ENCODE results near the gene EP400.
A peak's percentile ranks its signal among the peaks of the same experiment; 100 is the strongest.
"Not testable (repeated sequence)": the region's sequence is repeated elsewhere in the genome, so short reads cannot be mapped to it uniquely, and the experiment has no call there.

EP400 gene

GRCh38 chr12:131948713-131949430 lies 870 bp upstream of the EP400 start:
- ATAC-seq, H3K27me3 Mint-ChIP-seq, H3K9me3 Mint-ChIP-seq: not testable (repeated sequence)
- Mint-ChIP-seq H3K4me1 (peaks cover 31% of the 10 kb centered on the region), H3K4me3 (peak overlapping the region; percentile 74), H3K27ac (peak overlapping the region; percentile 84), H3K36me3 (peaks cover 20% of the 10 kb centered on the region)

- peak overlapping the region; percentile 84 for H3K27ac Mint-ChIP-seq
- peak overlapping the region; percentile 93 for H3K4me3 Mint-ChIP-seq
- H3K4me1 Mint-ChIP-seq = peaks cover 36% of the 10 kb centered on the region
- no peaks in the 10 kb centered on the region for H3K9me3 Mint-ChIP-seq
- ATAC-seq = peak; percentile 47
- no peaks in the 10 kb centered on the region for H3K27me3 Mint-ChIP-seq
- H3K36me3 Mint-ChIP-seq = peaks cover 5% of the 10 kb centered on the region
Measured at GRCh38 chr12:131950182-131950913, 606 bp downstream of the EP400 start.

DNA sequence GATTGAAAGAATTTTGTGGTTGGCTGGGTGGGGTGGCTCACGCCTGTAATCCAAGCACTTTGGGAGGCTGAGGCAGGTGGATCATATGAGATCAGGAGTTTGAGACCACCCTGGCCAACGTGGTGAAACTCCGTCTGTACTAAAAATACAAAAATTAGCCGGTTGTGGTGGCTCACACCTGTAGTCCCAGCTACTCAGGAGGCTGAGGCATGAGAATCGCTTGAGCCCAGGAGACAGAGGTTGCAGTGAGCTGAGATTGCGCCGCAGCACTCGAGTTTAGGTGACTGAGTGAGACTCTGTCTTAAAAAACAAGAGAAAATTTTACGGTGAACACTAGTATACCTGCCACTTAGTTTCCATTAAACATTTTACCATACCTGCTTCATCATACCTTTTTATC lies 4.1 kb downstream of the EP400 start:
- peaks cover 10% of the 10 kb centered on the region for H3K36me3 Mint-ChIP-seq
- not testable (repeated sequence) for H3K27ac Mint-ChIP-seq, H3K4me3 Mint-ChIP-seq

GRCh38 chr12:131954460-131954859 lies 4.7 kb downstream of the EP400 start:
- not testable (repeated sequence) for H3K27me3 Mint-ChIP-seq, H3K27ac Mint-ChIP-seq, H3K4me3 Mint-ChIP-seq, ATAC-seq, H3K9me3 Mint-ChIP-seq
- peaks cover 10% of the 10 kb centered on the region for H3K36me3 Mint-ChIP-seq
- H3K4me1 Mint-ChIP-seq = peaks cover 59% of the 10 kb centered on the region

More for the DNA sequence above, 4.1 kb downstream of the EP400 start:
- H3K27me3 Mint-ChIP-seq, ATAC-seq, H3K9me3 Mint-ChIP-seq: not testable (repeated sequence)
- peaks cover 52% of the 10 kb centered on the region for H3K4me1 Mint-ChIP-seq

- H3K27me3 Mint-ChIP-seq = no peaks in the 10 kb centered on the region
- ATAC-seq = no peak
- H3K4me3 Mint-ChIP-seq = no peak overlapping the region
- H3K4me1 Mint-ChIP-seq = peaks cover 70% of the 10 kb centered on the region
- peaks cover 24% of the 10 kb centered on the region for H3K36me3 Mint-ChIP-seq
- H3K27ac Mint-ChIP-seq = peak overlapping the region; percentile 28
- no peaks in the 10 kb centered on the region for H3K9me3 Mint-ChIP-seq
Measured at GRCh38 chr12:131959116-131959515, 9.4 kb downstream of the EP400 start.

GRCh38 chr12:131959641-131960589 lies 10.2 kb downstream of the EP400 start:
- H3K9me3 Mint-ChIP-seq = no peaks in the 10 kb centered on the region
- H3K27me3 Mint-ChIP-seq = no peaks in the 10 kb centered on the region
- peak overlapping the region; percentile 28 for H3K27ac Mint-ChIP-seq
- peaks cover 27% of the 10 kb centered on the region for H3K36me3 Mint-ChIP-seq
- ATAC-seq = no peak
- H3K4me1 Mint-ChIP-seq = peaks cover 70% of the 10 kb centered on the region
- H3K4me3 Mint-ChIP-seq = no peak overlapping the region

- not testable (repeated sequence) for ATAC-seq, H3K27ac Mint-ChIP-seq, H3K4me3 Mint-ChIP-seq, H3K27me3 Mint-ChIP-seq, H3K9me3 Mint-ChIP-seq
- H3K36me3 Mint-ChIP-seq = peaks cover 32% of the 10 kb centered on the region
- H3K4me1 Mint-ChIP-seq = peaks cover 73% of the 10 kb centered on the region
Measured at GRCh38 chr12:131960590-131961325, 11.0 kb downstream of the EP400 start.

DNA sequence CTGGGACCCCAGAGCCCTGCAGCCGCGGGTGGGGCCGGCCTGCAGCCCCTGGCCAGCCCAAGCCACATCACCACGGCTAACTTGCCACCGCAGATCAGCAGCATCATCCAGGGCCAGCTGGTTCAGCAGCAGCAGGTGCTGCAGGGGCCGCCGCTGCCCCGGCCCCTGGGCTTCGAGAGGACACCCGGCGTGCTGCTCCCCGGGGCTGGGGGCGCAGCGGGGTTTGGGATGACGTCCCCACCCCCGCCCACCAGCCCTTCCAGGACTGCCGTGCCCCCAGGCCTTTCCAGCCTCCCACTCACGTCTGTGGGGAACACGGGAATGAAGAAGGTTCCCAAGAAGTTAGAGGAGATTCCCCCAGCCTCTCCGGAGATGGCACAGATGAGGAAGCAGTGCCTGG lies 11.6 kb downstream of the EP400 start:
- H3K27ac Mint-ChIP-seq, H3K27me3 Mint-ChIP-seq, ATAC-seq, H3K4me3 Mint-ChIP-seq, H3K9me3 Mint-ChIP-seq: not testable (repeated sequence)
- H3K36me3 Mint-ChIP-seq = peaks cover 29% of the 10 kb centered on the region
- H3K4me1 Mint-ChIP-seq = peaks cover 68% of the 10 kb centered on the region

- no peaks in the 10 kb centered on the region for H3K27me3 Mint-ChIP-seq
- peak overlapping the region; percentile 1 for H3K27ac Mint-ChIP-seq
- H3K36me3 Mint-ChIP-seq = peaks cover 29% of the 10 kb centered on the region
- peaks cover 63% of the 10 kb centered on the region for H3K4me1 Mint-ChIP-seq
- H3K9me3 Mint-ChIP-seq = no peaks in the 10 kb centered on the region
- no peak overlapping the region for H3K4me3 Mint-ChIP-seq
- no peak for ATAC-seq
Measured at GRCh38 chr12:131962069-131962468, 12.3 kb downstream of the EP400 start.

- Mint-ChIP-seq H3K27me3 (no peaks in the 10 kb centered on the region), H3K4me3 (no peak overlapping the region), H3K9me3 (no peaks in the 10 kb centered on the region), H3K27ac (no peak overlapping the region), H3K4me1 (peaks cover 64% of the 10 kb centered on the region), H3K36me3 (peaks cover 29% of the 10 kb centered on the region)
- ATAC-seq = no peak
Measured at GRCh38 chr12:131963381-131963780, 13.6 kb downstream of the EP400 start.

- Mint-ChIP-seq H3K27ac (no peak overlapping the region), H3K4me3 (no peak overlapping the region), H3K9me3 (no peaks in the 10 kb centered on the region), H3K4me1 (peaks cover 65% of the 10 kb centered on the region), H3K36me3 (peaks cover 37% of the 10 kb centered on the region), H3K27me3 (no peaks in the 10 kb centered on the region)
- ATAC-seq = no peak
Measured at GRCh38 chr12:131965073-131965472, 15.3 kb downstream of the EP400 start.

- Mint-ChIP-seq H3K9me3 (no peaks in the 10 kb centered on the region), H3K4me3 (no peak overlapping the region), H3K27me3 (no peaks in the 10 kb centered on the region), H3K4me1 (peaks cover 46% of the 10 kb centered on the region), H3K36me3 (peaks cover 14% of the 10 kb centered on the region), H3K27ac (no peak overlapping the region)
- no peak for ATAC-seq
Measured at GRCh38 chr12:131971226-131971625, 21.5 kb downstream of the EP400 start.

- peaks cover 15% of the 10 kb centered on the region for H3K36me3 Mint-ChIP-seq
- no peak for ATAC-seq
Measured at GRCh38 chr12:131975228-131975627, 25.5 kb downstream of the EP400 start.

DNA sequence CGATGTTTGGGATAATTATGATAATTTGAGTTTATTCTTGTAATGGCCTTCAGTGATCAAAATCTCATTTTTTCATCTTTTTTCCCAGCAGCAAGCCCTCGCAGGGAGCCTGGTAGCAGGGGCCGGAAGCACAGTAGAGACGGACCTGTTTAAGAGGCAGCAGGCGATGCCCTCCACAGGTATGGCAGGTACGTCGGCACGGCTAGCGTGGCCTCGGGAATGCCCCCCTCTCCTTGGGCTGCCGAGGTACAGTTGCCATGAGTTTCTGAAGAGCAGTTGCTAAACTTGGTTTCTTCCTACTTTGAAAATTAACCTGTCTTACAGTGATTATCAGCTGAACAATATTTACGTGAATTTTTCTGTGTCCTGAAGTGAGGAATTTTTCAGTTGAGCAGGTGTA lies 29.9 kb downstream of the EP400 start:
- Mint-ChIP-seq H3K36me3 (peaks cover 39% of the 10 kb centered on the region), H3K27ac (no peak overlapping the region), H3K9me3 (no peaks in the 10 kb centered on the region), H3K27me3 (no peaks in the 10 kb centered on the region), H3K4me1 (peaks cover 11% of the 10 kb centered on the region), H3K4me3 (no peak overlapping the region)
- no peak for ATAC-seq

More at GRCh38 chr12:131975228-131975627, 25.5 kb downstream of the EP400 start:
- Mint-ChIP-seq H3K9me3 (no peaks in the 10 kb centered on the region), H3K27ac (no peak overlapping the region), H3K4me1 (peaks cover 26% of the 10 kb centered on the region), H3K27me3 (no peaks in the 10 kb centered on the region), H3K4me3 (no peak overlapping the region)
